ENCODE results near the gene MAU2.
"Not testable (repeated sequence)": the region's sequence is repeated elsewhere in the genome, so short reads cannot be mapped to it uniquely, and the experiment has no call there.

MAU2 gene

GRCh38 chr19:19385131-19385895 lies 64.7 kb downstream of the MAU2 start:
- peak; percentile 99 for DNase-seq

DNA sequence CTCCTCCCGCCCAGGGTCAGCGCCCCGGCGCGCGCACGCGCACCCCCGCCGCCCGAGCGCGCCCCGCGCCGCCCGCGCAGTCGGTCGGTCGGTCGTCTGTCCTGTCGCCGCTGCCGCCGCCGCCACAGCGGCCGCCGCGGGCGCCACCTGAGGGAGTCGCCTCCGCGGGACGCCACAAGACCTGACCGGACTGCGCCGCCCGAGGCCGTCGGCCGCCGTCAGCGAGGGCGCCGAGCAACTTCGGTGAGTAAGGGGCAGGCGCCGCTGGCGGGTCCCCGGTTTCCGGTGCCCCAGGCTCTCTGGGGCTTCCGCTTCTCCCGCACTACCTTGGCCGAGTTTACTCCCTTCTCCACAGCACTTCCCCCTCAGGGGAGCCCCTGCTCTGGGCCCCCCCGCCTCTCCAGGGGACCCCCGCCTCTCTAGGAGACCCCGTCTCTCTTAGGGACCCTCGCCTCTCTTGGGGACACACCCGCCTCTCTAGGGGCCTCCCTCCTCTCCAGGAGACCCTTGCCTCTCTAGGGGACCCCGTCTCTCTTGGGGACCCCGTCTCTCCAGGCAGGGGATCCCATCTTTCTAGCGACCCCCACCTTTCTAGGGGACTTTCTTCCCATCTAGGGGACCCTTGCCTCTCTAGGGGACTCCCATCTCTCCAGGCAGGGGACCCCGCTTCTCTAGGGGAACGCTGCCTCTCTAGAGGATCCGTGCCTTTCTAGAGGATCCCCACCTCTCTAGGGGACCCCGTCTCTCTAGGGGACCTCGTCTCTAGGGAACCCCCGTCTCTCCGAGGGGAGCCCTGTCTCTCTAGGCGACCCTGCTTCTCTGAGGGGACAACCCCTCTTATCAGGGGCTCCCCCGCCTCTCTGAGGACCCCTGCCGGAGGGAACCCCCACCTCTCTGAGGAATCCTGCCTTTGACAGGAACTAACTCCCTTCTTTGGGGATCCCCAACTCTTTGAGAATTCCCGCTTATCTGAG lies 65.6 kb downstream of the MAU2 start:
- peak; percentile 72 for DNase-seq

DNA sequence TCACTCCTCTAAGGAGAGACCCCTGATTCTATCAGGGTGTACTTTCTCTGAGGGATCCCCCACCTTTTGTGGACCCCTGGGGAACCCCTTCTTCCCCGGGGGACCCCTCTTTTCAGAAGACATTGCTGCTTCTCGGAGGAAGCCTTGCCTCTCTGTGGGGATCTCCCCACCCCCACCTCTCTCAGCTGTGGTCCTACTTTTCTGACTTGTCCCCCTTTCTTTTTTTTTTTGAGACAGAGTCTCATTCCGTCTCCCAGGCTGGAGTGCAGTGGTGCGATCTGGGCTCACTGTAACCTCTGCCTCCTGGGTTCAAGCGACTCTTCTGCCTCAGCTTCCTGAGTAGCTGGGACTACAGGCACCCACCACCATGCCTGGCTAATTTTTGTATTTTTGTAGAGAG lies 66.5 kb downstream of the MAU2 start:
- no peak for DNase-seq

DNA sequence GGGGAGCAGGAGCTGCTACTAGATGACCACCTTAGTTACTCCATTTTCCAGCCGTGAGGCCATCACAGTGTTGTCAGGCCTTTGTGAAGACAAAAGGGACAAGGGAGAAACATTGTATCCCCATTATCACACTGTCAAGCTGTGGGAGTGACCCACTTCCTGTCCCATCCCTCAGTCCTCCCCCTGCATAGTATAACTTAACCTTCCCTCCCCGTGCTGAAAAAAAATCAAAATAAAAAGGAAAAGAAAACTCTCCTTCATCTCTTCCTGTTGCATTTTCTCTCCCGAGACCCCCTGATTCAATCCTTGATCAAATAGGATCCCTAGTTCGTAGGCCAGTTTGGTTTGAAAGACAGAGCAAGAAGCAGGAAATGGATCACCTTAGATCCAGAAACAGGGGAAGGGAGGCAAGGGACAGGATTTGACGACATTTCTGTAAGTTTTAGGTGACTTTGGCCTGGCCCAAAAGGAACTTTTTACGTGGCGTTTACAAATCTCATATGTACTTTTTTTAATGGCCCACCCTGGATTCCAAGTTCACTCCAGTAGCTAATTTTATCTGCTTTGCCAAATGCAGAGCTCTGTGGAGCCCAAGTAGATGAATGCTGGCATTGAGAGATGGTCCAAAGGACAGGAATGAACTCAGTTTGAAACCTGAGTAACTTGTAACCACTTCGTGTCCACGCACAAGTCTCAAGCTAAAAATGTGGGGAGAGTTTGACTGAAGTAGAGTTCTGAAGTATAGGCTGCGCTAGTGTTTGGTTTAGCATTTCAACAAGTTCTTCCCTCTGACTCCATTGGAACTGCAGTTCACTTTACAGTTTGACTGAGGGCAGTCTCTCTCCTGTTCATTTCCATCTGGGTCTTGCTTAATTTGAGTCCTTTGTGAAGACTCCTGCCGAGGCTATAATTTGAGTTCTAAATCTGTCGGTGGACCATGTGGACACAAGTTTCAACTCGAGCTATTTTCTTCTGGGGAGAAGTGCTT lies 68.2 kb downstream of the MAU2 start:
- peak; percentile 24 for DNase-seq

GRCh38 chr19:19389683-19390082 lies 69.1 kb downstream of the MAU2 start:
- DNase-seq, result not testable (repeated sequence)

DNA sequence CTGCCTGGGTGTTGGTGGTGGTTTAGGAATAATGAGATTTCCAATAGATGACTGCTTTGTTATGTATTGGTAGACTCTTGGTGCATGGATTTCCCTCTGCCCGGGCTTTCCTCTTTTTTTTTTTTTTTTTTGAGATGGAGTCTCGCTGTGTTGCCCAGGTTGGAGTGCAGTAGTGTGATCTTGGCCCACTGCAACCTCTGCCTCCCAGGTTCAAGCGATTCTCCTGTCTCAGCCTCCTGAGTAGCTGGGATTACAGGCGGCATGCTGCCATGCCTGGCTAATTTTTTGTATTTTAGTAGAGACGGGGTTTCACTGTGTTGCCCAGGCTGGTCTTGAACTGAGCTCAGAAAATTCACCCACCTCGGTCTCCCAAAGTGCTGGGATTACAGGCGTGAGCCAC lies 73.7 kb downstream of the MAU2 start:
- not testable (repeated sequence) for DNase-seq

GRCh38 chr19:19399733-19400433 lies 79.3 kb downstream of the MAU2 start:
- no peak for DNase-seq

DNA sequence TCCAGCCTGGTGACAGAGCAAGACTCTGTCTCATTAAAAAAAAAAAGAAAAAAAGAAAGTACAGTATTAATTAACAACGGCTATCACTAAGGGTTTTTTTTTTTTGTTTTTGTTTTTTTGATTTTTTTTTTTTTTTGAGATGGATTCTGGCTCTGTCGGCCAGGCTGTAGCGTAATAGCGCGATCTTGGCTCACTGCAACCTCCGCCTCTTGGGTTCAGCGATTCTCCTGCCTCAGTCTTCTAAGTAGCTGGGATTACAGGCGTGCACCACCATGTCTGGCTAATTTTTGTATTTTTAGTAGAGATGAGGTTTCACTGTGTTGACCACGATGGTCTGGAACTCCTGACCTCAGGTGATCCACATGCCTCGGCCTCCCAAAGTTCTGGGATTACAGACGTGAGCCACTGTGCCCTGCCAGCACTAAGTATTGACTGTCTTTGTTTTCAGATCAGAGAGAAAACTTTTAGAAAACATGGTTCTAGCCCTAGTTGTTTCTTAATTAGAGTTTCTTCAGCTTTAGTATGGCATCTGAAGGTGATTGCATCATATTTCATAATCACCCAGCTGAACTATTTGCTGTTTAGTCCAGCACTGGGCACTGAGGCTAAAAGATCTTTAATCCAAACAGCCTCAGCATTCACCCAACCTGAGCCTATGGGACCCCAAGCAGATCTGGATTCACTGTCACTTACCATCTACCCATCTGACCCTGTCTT lies 82.2 kb downstream of the MAU2 start:
- DNase-seq, result no peak

DNA sequence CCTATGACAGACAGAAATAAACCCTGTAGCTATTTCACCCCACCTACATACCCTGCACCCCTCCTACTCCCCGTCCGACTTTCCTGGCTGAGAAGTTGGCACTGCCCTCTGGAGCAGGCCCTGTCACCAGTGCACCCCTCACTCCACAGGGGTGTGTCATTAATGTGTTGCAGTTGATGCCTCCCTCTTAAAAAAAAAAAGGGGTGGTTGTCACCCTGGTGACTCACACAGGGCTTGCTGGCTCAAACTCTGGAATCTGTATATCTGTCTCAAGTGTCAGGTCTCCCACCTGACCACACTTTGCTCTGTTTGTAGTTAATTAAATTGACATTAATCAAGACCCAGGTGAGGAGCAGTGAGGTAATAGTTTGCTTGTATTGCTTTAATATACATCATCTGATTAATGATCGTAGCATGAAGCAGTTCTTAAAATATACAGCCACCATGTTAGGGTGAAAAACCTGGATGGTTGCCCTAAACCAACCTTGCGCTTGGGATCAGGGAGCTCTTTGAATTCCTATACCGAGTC lies 82.8 kb downstream of the MAU2 start:
- DNase-seq, result peak; percentile 46

GRCh38 chr19:19404879-19405860 lies 84.5 kb downstream of the MAU2 start, which contains the start of gene GATAD2A:
TSS of gene GATAD2A (plus strand) at chr19:19405675. CDS start at chr19:19465346, 59,671 bp downstream.
- peak; percentile 90 for DNase-seq

- peak; percentile 41 for DNase-seq
Observed at GRCh38 chr19:19405971-19406877, 85.6 kb downstream of the MAU2 start.

DNA sequence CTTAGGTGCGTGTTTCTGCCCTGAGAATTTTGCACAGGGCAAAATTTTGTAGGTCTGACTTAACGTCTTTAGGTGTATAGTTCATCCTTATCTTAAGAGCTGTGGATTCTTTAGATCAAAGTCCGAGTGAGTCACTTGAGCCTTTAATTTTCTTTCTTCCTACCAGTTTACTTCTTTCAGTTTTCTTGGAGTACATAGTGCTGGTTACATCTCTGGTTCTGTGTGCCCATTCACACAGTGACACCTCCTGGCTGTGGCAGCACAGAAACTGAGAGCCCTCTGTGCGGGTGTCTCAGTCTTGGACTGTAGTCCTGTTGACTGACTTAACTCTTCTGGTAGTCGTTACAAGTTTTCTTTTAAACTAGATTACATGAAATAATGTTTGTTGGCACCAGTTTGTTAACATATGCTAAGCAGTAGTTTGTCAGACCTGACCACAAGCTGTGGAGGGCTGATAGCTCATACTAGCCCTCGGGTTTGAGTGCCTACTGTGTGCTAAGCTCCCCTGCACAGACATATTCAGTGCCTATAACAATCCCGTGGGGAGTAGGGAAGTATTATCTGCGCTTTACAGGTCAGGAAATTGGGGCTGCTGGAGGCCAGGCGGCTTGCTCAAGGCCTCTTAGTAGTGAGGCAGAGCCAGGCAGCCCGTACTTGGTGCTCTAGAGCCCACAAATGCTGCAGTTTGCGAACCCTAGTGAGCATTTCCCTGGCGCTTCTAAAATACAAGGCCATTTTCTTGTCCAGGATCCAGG lies 86.4 kb downstream of the MAU2 start:
- peak; percentile 72 for DNase-seq

DNA sequence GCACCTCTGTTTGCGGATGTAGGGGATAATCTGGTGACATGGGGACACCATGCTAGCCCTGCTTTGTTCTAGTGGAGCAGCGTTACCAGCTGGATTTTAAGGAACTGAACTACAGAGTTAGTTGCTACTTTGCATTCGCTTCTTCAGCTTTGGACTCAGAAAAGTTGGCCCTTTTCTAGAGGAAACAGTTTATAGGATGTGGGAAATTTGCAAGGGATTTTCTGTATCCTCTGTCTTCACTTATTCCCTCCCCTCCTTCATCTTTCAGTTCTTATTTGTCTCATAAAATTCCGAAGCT lies 87.0 kb downstream of the MAU2 start:
- DNase-seq, result no peak
